GM23338 (cell line): ENCODE data around the gene ETV5. TPM values are rescaled to one million over a fixed set of nuclear protein-coding genes. Genes with fewer than 3 reads are reported as not detected.

Experiments used
- ATAC-seq: fragments of 200-7000 bp; cut with Tn5 transposase; 3 replicates; pipeline ENCODE4 v1.9.1; 2020
- DNase-seq: peaks from one replicate; pipeline ENCODE4 v3.0.0-alpha.2; 2015; ENCODE audit warnings: low spot score
- H2AFZ ChIP-seq: fragments of 200-600 bp; sonication (generic); 2 replicates; pipeline ENCODE4 v1.8.0; 2016; ENCODE audit warnings: antibody characterized with exemption, mild to moderate bottlenecking, moderate library complexity
- H3F3A ChIP-seq: fragments of 200-600 bp; sonication (generic); replicated peaks from 2 replicates; pipeline ENCODE4 v1.8.0; 2017; ENCODE audit warnings: antibody characterized with exemption, mixed run types, low read depth
- H3K27ac ChIP-seq: fragments of 200-600 bp; sonication (generic); 2 replicates; pipeline ENCODE4 v1.6.1; 2016; ENCODE audit warnings: low read depth
- H3K27me3 ChIP-seq: fragments of 200-600 bp; sonication (generic); 2 replicates; pipeline ENCODE4 v1.8.0; 2016; ENCODE audit warnings: mild to moderate bottlenecking, mixed run types, moderate library complexity; ENCODE audit not compliant: insufficient read depth
- H3K36me3 ChIP-seq: fragments of 200-600 bp; sonication (generic); 2 replicates; pipeline ENCODE4 v1.8.0; 2016; ENCODE audit warnings: mild to moderate bottlenecking; ENCODE audit not compliant: insufficient read depth
- H3K4me1 ChIP-seq: fragments of 200-600 bp; sonication (generic); 2 replicates; pipeline ENCODE4 v1.8.0; 2016; ENCODE audit warnings: mild to moderate bottlenecking, moderate library complexity; ENCODE audit not compliant: insufficient read depth
- H3K4me2 ChIP-seq: fragments of 200-600 bp; sonication (generic); 2 replicates; pipeline ENCODE4 v1.7.1; 2017; ENCODE audit warnings: mixed run types
- H3K4me3 ChIP-seq: fragments of 200-600 bp; sonication (generic); 2 replicates; pipeline ENCODE4 v1.6.1; 2016; ENCODE audit warnings: mixed run types
- H3K79me2 ChIP-seq: fragments of 200-600 bp; sonication (generic); replicated peaks from 2 replicates; pipeline ENCODE4 v1.8.0; 2017; ENCODE audit warnings: mild to moderate bottlenecking; ENCODE audit not compliant: insufficient read depth
- H3K9me2 ChIP-seq: fragments of 200-600 bp; sonication (generic); 2 replicates; pipeline ENCODE4 v1.8.0; 2017; ENCODE audit not compliant: insufficient read depth
- H4K20me1 ChIP-seq: fragments of 200-600 bp; sonication (generic); replicated peaks from 2 replicates; pipeline ENCODE4 v1.8.0; 2017; ENCODE audit warnings: mild to moderate bottlenecking; ENCODE audit not compliant: insufficient read depth
- H3K27ac Mint-ChIP-seq: 2 replicates; pipeline ENCODE4 v1.8.0; 2020; ENCODE audit warnings: inconsistent platforms, mild to moderate bottlenecking, moderate library complexity, mixed read lengths
- H3K27me3 Mint-ChIP-seq: 3 replicates; pipeline ENCODE4 v1.8.0; 2022; ENCODE audit warnings: low read depth, mild to moderate bottlenecking, moderate library complexity, mixed read lengths, inconsistent platforms; ENCODE audit not compliant: insufficient read depth, poor library complexity
- H3K36me3 Mint-ChIP-seq: 3 replicates; pipeline ENCODE4 v1.8.0; 2021; ENCODE audit warnings: low read depth, mild to moderate bottlenecking, inconsistent platforms, moderate library complexity, mixed read lengths
- H3K4me1 Mint-ChIP-seq: 3 replicates; pipeline ENCODE4 v1.8.0; 2020; ENCODE audit warnings: mild to moderate bottlenecking, inconsistent platforms, mixed read lengths
- H3K4me3 Mint-ChIP-seq: 3 replicates; pipeline ENCODE4 v1.8.0; 2021; ENCODE audit warnings: moderate library complexity, mild to moderate bottlenecking, inconsistent platforms, mixed read lengths
- H3K9me3 Mint-ChIP-seq: 3 replicates; pipeline ENCODE4 v1.8.0; 2020; ENCODE audit warnings: moderate library complexity, mild to moderate bottlenecking, inconsistent platforms, mixed read lengths
- CREB1 ChIP-seq: fragments of 250-450 bp; sonication (Bioruptor Pico); IDR thresholded peaks from 2 replicates; pipeline ENCODE4 v1.5.0; 2020; ENCODE audit warnings: low read depth, mild to moderate bottlenecking, moderate library complexity
- EZH2 ChIP-seq: fragments of 200-600 bp; sonication (generic); IDR thresholded peaks from one replicate; pipeline ENCODE4 v1.8.0; 2017; ENCODE audit warnings: antibody characterized with exemption, mild to moderate bottlenecking, low read depth; ENCODE audit not compliant: unreplicated experiment
- EZH2phosphoT487 ChIP-seq: fragments of 200-600 bp; sonication (generic); IDR thresholded peaks from one replicate; pipeline ENCODE4 v1.8.1; 2018; ENCODE audit warnings: antibody characterized with exemption; ENCODE audit not compliant: unreplicated experiment
- JUNB ChIP-seq: IDR thresholded peaks from one replicate; pipeline ENCODE4 v1.6.1; 2016; ENCODE audit warnings: antibody characterized with exemption; ENCODE audit not compliant: unreplicated experiment
- NANOG ChIP-seq: IDR thresholded peaks from 2 replicates; pipeline ENCODE4 v1.6.1; 2016; ENCODE audit warnings: antibody characterized with exemption, borderline replicate concordance
- POLR2AphosphoS5 ChIP-seq: IDR thresholded peaks from 2 replicates; pipeline ENCODE4 v1.6.1; 2016; ENCODE audit warnings: antibody characterized with exemption, low read depth
- STAT1 ChIP-seq: IDR thresholded peaks from one replicate; pipeline ENCODE4 v1.6.1; 2016; ENCODE audit warnings: antibody characterized with exemption; ENCODE audit not compliant: unreplicated experiment
- ZNF114 ChIP-seq: fragments of 250-450 bp; sonication (Bioruptor Pico); IDR thresholded peaks from 2 replicates; pipeline ENCODE4 v1.5.0; 2020; ENCODE audit warnings: mild to moderate bottlenecking, moderate library complexity
- ZNF331 ChIP-seq: fragments of 250-450 bp; sonication (Bioruptor Pico); IDR thresholded peaks from 2 replicates; pipeline ENCODE4 v1.5.0; 2020; ENCODE audit warnings: low read depth, mild to moderate bottlenecking, moderate library complexity
- polyA plus RNA-seq: library from polyadenylated mRNA; unstranded; fragments of >200 nt; fragmentation: Nextera tagmentation; extraction: Ambion mirVana; gene quantifications from 2 replicates; pipeline ENCODE4 v1.2.1, GENCODE V29; 2016
- total RNA-seq: library from RNA; depleted of rRNA; stranded (reverse); fragments of >200 nt; shearing (Covaris generic); gene quantifications from 2 replicates; pipeline ENCODE4 v1.2.3, GENCODE V29; 2014
- TF ChIP-seq, protein P1 (sequence below): IDR thresholded peaks from 2 replicates; pipeline ENCODE4 v1.6.1; 2016; ENCODE audit warnings: antibody characterized with exemption
- TF ChIP-seq, protein P2 (sequence below), 2 experiments: fragments of 200-600 bp in 1 of 2; sonication (generic) in 1 of 2; conservative IDR thresholded peaks; 2 replicates each; pipeline versions ENCODE4 v1.5.1 to v1.6.1; 2016 to 2017; ENCODE audit warnings: antibody characterized with exemption in 2 of 2, low read depth in 2 of 2, mild to moderate bottlenecking in 2 of 2, moderate library complexity in 1 of 2
- TF ChIP-seq, protein P3 (sequence below): IDR thresholded peaks from one replicate; pipeline ENCODE4 v1.6.1; 2018; ENCODE audit warnings: antibody characterized with exemption; ENCODE audit not compliant: unreplicated experiment

ETV5 gene
- total and polyA plus RNA-seq, 2 experiments from 2014 or later: 33.5 to 57.1 TPM

DNA sequence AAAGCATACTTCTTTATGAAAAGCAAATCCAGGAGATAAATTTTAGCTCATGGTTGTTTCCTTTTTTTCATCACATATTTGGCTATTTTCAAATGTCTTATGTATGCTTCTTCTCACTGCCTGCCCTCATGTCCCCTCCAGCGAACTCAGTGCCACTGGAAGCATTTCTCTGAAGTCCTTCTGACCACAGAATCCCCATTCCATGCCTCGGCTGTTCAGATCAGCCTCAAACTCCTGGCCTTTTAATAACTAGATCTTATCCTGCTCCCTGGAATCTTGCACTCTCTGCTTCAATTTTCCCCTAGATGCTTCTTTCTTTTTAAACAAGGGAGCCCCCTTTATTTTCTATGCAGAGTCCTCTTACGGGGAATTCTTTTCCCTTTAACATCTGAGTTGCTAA is 10.1 kb downstream of the ETV5 start (continued):
- TF ChIP-seq NANOG: no peak
- no peak for TF ChIP-seq JUNB
- no peak for TF ChIP-seq EZH2phosphoT487
- no peak for TF ChIP-seq EZH2
- TF ChIP-seq, protein P1, sequence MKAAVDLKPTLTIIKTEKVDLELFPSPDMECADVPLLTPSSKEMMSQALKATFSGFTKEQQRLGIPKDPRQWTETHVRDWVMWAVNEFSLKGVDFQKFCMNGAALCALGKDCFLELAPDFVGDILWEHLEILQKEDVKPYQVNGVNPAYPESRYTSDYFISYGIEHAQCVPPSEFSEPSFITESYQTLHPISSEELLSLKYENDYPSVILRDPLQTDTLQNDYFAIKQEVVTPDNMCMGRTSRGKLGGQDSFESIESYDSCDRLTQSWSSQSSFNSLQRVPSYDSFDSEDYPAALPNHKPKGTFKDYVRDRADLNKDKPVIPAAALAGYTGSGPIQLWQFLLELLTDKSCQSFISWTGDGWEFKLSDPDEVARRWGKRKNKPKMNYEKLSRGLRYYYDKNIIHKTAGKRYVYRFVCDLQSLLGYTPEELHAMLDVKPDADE: no peak
- TF ChIP-seq CREB1 (CRISPR knock-in tag): no peak

DNA sequence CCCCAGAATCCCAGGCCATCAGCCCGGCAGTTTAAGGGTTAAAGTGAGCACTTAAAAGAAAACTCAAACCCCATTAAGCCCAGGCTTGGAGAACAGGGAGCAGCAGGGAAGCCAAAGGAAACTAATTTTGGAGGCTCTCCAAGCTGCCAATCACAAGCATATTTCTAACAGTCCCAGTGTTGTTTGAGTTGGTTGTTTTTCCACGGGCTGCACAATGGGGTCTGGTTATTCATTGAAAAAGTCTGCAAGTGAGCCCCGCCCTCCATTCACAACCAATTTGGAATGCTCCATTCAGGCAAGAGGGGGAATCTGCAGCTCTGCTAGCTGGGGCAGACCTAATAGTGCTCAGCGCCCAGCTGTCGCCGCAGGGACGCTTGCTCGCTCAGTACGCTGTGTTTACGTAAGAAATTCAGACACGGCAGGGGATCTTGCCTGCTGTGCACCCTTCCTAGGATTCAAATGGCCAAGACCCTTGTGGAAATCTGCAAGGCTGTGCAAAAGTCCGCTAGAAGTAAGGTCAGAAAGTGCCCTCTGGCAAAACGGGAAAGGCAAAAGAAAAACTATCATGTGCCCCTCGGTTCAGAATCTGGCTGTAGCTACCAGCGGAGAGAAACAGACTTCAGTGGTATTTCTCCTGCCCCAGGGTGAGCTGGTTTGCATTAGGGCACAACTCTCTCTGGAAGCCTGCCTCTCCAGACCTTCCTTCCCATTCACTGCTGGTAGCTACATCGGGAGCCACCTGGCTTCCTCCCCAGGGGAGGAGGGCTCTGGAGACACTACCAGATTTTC is 11.0 kb downstream of the ETV5 start:
- peaks cover 7% of the 10 kb centered on the region; the same call in 1 of the 2 replicates for H4K20me1 ChIP-seq
- H3K36me3 Mint-ChIP-seq: peaks cover 25% of the 10 kb centered on the region
- peaks cover 72% of the 10 kb centered on the region for H3K4me1 Mint-ChIP-seq
- no peaks in the 10 kb centered on the region for H3K27me3 ChIP-seq
- H2AFZ ChIP-seq: peak overlapping the region; percentile 12; the same call in 1 of the 2 replicates
- peak overlapping the region; percentile 82 for H3K4me2 ChIP-seq
- H3K9me2 ChIP-seq: no peaks in the 10 kb centered on the region
- peaks cover 8% of the 10 kb centered on the region for H3K27me3 Mint-ChIP-seq
- H3K9me3 Mint-ChIP-seq: no peaks in the 10 kb centered on the region
- H3K4me1 ChIP-seq: peaks cover 67% of the 10 kb centered on the region
- peak overlapping the region; percentile 62 for H3K4me3 ChIP-seq
- H3K79me2 ChIP-seq: peaks cover under 1% of the 10 kb centered on the region
- peaks cover 10% of the 10 kb centered on the region for H3F3A ChIP-seq
- peaks cover 5% of the 10 kb centered on the region; the same call in 1 of the 2 replicates for H3K36me3 ChIP-seq
- H3K4me3 Mint-ChIP-seq: peak overlapping the region; percentile 80
- DNase-seq (peak; percentile 94), ATAC-seq (peak; percentile 92)
- H3K27ac Mint-ChIP-seq: peak overlapping the region; percentile 85
- H3K27ac ChIP-seq: peak overlapping the region; percentile 78
- TF ChIP-seq ZNF331 (CRISPR knock-in tag) (no peak), EZH2phosphoT487 (no peak), STAT1 (no peak), ZNF114 (CRISPR knock-in tag) (no peak), CREB1 (CRISPR knock-in tag) (no peak), POLR2AphosphoS5 (peak; percentile 48; the same call in 1 of the 2 replicates), JUNB (no peak)
- TF ChIP-seq, protein P2, sequence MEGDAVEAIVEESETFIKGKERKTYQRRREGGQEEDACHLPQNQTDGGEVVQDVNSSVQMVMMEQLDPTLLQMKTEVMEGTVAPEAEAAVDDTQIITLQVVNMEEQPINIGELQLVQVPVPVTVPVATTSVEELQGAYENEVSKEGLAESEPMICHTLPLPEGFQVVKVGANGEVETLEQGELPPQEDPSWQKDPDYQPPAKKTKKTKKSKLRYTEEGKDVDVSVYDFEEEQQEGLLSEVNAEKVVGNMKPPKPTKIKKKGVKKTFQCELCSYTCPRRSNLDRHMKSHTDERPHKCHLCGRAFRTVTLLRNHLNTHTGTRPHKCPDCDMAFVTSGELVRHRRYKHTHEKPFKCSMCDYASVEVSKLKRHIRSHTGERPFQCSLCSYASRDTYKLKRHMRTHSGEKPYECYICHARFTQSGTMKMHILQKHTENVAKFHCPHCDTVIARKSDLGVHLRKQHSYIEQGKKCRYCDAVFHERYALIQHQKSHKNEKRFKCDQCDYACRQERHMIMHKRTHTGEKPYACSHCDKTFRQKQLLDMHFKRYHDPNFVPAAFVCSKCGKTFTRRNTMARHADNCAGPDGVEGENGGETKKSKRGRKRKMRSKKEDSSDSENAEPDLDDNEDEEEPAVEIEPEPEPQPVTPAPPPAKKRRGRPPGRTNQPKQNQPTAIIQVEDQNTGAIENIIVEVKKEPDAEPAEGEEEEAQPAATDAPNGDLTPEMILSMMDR (conservative IDR thresholded peaks at IDR 0.05; ENCODE audit: low read depth in 2 of 2): no peak
- TF ChIP-seq, protein P1: no peak
- TF ChIP-seq, protein P3, sequence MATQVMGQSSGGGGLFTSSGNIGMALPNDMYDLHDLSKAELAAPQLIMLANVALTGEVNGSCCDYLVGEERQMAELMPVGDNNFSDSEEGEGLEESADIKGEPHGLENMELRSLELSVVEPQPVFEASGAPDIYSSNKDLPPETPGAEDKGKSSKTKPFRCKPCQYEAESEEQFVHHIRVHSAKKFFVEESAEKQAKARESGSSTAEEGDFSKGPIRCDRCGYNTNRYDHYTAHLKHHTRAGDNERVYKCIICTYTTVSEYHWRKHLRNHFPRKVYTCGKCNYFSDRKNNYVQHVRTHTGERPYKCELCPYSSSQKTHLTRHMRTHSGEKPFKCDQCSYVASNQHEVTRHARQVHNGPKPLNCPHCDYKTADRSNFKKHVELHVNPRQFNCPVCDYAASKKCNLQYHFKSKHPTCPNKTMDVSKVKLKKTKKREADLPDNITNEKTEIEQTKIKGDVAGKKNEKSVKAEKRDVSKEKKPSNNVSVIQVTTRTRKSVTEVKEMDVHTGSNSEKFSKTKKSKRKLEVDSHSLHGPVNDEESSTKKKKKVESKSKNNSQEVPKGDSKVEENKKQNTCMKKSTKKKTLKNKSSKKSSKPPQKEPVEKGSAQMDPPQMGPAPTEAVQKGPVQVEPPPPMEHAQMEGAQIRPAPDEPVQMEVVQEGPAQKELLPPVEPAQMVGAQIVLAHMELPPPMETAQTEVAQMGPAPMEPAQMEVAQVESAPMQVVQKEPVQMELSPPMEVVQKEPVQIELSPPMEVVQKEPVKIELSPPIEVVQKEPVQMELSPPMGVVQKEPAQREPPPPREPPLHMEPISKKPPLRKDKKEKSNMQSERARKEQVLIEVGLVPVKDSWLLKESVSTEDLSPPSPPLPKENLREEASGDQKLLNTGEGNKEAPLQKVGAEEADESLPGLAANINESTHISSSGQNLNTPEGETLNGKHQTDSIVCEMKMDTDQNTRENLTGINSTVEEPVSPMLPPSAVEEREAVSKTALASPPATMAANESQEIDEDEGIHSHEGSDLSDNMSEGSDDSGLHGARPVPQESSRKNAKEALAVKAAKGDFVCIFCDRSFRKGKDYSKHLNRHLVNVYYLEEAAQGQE: no peak
